IMR-90 (cell line): ENCODE measurements around the gene TBC1D8.

ENCODE experiments used
- BHLHE40 ChIP-seq: fragments of 150-350 bp; IDR thresholded peaks from 2 replicates; pipeline ENCODE4 v1.6.1; 2016; ENCODE audit warnings: mild to moderate bottlenecking, low read depth, low read length
- CEBPB ChIP-seq: IDR thresholded peaks from 2 replicates; pipeline ENCODE4 v1.6.1; 2012; ENCODE audit warnings: low read depth, low read length, improper control_type of control experiment
- CTCF ChIP-seq: conservative IDR thresholded peaks from 2 replicates; pipeline ENCODE4 v1.5.1; 2012; ENCODE audit warnings: mild to moderate bottlenecking, low read depth, low read length, improper control_type of control experiment
- FOS ChIP-seq: fragments of 150-350 bp; IDR thresholded peaks from 2 replicates; pipeline ENCODE4 v1.6.1; 2016; ENCODE audit warnings: low read depth, low read length
- MAFK ChIP-seq: IDR thresholded peaks from 2 replicates; pipeline ENCODE4 v1.6.1; 2012; ENCODE audit warnings: low read depth, low read length, improper control_type of control experiment
- MAZ ChIP-seq: IDR thresholded peaks from 2 replicates; pipeline ENCODE4 v1.6.1; 2012; ENCODE audit warnings: low read depth, mild to moderate bottlenecking, low read length, improper control_type of control experiment, moderate library complexity, borderline replicate concordance
- MXI1 ChIP-seq: IDR thresholded peaks from 2 replicates; pipeline ENCODE4 v1.6.1; 2012; ENCODE audit warnings: low read depth, mild to moderate bottlenecking, low read length, moderate library complexity, borderline replicate concordance
- POLR2A ChIP-seq: IDR thresholded peaks from 2 replicates; pipeline ENCODE4 v1.6.1; 2012; ENCODE audit warnings: mild to moderate bottlenecking, low read depth, low read length
- RAD21 ChIP-seq: IDR thresholded peaks from 2 replicates; pipeline ENCODE4 v1.6.1; 2012; ENCODE audit warnings: low read length, improper control_type of control experiment
- RCOR1 ChIP-seq: IDR thresholded peaks from 2 replicates; pipeline ENCODE4 v1.6.1; 2012; ENCODE audit warnings: mild to moderate bottlenecking, low read length, improper control_type of control experiment; ENCODE audit not compliant: insufficient replicate concordance
- RFX5 ChIP-seq: IDR thresholded peaks from 2 replicates; pipeline ENCODE4 v1.8.0; 2012; ENCODE audit warnings: low read depth, mild to moderate bottlenecking, low read length, moderate library complexity
- USF2 ChIP-seq: fragments of 150-350 bp; IDR thresholded peaks from 2 replicates; pipeline ENCODE4 v1.6.1; 2017; ENCODE audit warnings: mild to moderate bottlenecking, antibody characterized with exemption, low read length, low read depth
- TF ChIP-seq, protein P1 (sequence below): fragments of 150-350 bp; IDR thresholded peaks from 2 replicates; pipeline ENCODE4 v1.6.1; 2016; ENCODE audit warnings: low read depth, mild to moderate bottlenecking, low read length, moderate library complexity, borderline replicate concordance

DNA sequence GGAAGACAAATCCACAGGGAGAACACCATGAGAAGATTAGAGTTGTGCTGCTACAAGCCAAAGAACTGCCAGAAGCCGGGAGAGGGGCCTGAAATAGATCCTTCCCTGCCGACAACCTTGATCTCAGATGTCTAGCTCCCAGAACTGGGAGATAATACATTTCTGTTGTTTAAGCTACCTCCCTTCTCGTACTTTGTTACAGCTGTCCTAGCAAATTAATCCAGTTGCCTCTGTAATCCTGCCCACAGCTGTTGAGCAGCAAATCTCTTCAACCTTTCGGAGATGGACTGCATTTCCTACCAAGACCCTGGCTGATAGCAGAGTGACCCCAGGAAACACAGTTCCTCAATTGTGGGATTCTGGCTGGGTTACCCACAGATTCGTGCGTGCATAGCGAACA lies 2.6 kb upstream of the TBC1D8 start:
- TF ChIP-seq CTCF (no peak), POLR2A (no peak), RCOR1 (no peak), USF2 (no peak), RFX5 (no peak), MAFK (no peak), MXI1 (no peak), FOS (no peak), BHLHE40 (no peak), CEBPB (no peak), RAD21 (no peak), MAZ (no peak)
- TF ChIP-seq, protein P1, sequence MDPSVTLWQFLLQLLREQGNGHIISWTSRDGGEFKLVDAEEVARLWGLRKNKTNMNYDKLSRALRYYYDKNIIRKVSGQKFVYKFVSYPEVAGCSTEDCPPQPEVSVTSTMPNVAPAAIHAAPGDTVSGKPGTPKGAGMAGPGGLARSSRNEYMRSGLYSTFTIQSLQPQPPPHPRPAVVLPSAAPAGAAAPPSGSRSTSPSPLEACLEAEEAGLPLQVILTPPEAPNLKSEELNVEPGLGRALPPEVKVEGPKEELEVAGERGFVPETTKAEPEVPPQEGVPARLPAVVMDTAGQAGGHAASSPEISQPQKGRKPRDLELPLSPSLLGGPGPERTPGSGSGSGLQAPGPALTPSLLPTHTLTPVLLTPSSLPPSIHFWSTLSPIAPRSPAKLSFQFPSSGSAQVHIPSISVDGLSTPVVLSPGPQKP, result no peak
